Measurements from ENCODE around the gene ASPA.
"Not testable (repeated sequence)": the region's sequence is repeated elsewhere in the genome, so short reads cannot be mapped to it uniquely, and the experiment has no call there.

The ASPA gene

DNA sequence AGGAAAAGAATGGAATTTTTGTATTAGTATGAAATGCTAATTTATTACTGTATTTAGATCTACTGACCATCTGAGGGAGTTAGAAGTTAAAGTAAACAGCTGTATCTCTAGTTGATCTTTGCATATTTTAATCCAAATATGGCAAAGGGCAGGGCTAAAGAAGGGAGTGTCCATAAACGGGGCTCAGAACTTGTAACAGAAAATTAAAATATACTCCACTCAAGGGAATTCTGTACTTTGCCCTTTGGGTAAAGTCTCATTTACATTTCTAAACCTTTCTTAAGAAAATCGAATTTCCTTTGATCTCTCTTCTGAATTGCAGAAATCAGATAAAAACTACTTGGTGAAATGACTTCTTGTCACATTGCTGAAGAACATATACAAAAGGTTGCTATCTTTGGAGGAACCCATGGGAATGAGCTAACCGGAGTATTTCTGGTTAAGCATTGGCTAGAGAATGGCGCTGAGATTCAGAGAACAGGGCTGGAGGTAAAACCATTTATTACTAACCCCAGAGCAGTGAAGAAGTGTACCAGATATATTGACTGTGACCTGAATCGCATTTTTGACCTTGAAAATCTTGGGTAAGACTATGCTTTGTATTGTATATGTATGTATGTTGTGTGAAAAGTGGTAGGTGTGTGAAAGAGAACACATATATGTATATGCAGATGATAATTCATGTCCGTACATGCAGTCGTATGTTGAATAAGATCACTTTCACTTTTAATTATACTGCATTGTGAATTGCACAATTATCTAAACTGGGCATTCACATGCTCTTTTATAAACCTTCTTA, at the start of gene ASPA:
Gene ASPA, plus strand, starts transcription at position 186 of the 799 bp plus-strand sequence. Its CDS starts 163 bp downstream, at position 349.
- DNase-seq: no peak

GRCh38 chr17:3433215-3433614, 42.6 kb upstream of the ASPA start:
- DNase-seq: peak; percentile 2

DNA sequence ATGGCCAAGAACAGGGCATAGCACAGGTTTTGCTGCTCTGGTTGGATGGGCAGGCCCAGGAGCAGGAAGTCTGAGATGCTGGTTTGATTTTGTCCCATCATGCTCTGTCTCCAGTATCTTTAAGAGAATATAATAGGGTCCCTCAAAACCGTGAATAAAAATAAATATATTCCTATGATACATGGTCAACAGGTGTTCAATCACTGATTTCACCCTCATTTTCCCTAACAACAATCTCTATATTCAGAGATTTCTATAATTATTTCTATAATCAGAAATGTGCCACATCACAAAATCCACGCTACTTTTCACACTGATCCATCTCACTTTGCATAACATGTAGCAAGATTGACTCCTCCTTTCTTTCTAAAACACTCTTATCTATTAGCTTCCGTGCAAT, 42.1 kb upstream of the ASPA start, which contains the start of gene OR1E2:
Gene OR1E2, minus strand, starts transcription at position 101 of the 400 bp plus-strand sequence. Its CDS starts 0 bp downstream, at position 101.
- no peak for DNase-seq

DNA sequence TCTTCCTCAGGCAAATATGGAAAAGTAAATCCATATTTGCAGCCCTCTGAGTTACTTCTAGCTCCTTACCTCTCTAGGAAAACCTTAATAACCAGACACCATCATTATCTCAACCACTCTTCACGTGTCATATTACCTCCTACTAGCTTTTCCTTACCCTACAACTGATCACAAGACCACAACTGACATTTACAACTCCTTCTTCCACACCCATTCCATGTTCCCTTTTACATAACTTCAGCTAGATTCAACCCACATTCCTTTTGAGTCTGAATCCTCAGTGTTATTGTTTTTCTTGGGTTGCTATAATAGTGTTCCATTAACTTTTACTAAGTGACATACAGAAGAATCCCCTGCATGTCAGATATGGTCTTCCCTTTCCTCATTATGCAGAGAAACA, 37.4 kb upstream of the ASPA start:
- DNase-seq: no peak

DNA sequence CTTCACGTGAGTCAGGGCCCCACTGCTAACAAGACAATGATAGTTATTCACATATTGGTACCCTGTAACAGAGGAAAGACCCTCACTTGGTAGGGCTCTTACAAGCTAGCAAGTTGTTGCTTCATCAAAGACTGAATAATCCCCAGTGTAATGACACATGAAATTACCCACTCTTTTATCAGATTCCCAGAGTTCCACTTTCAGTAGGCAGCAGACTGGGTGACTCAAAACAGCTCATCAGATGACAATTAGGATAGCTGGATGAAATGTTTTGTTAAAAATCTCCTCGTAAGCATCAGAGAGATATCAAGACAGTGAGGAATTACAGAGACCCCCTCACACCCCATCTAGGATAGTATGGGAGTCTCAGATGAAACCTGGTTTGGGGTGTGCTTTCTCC, 35.3 kb upstream of the ASPA start:
- no peak for DNase-seq

GRCh38 chr17:3447625-3448024, 28.2 kb upstream of the ASPA start:
- no peak for DNase-seq

- DNase-seq: no peak
Measured at GRCh38 chr17:3448059-3448665, 27.6 kb upstream of the ASPA start.

DNA sequence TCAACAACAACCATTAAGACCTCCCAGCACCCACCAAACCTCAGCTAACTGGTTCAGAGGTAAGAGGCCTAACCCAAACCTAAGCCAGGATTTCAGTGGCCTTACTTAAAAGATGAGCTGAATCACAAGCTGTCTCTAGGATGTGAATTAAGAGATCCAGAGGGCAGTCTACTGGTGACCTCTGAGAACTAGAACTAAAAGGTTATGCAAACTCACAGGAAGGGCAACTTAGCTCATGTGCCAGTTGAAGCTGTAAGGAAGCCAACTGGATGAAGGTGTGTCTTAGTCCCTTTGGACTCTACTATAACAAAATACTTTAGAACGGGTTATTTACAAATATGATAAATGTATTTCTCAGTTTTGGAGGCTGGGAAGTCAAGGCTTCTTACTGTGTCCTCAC, 9.4 kb upstream of the ASPA start:
- DNase-seq: not testable (repeated sequence)

- no peak for DNase-seq
Measured at GRCh38 chr17:3469529-3469928, 6.3 kb upstream of the ASPA start.

GRCh38 chr17:3471599-3471998, 4.2 kb upstream of the ASPA start, which contains the start of gene SPATA22:
Gene SPATA22, minus strand, starts transcription at chr17:3471819. Its CDS starts 2,494 bp downstream, at chr17:3469325.
- no peak for DNase-seq

DNA sequence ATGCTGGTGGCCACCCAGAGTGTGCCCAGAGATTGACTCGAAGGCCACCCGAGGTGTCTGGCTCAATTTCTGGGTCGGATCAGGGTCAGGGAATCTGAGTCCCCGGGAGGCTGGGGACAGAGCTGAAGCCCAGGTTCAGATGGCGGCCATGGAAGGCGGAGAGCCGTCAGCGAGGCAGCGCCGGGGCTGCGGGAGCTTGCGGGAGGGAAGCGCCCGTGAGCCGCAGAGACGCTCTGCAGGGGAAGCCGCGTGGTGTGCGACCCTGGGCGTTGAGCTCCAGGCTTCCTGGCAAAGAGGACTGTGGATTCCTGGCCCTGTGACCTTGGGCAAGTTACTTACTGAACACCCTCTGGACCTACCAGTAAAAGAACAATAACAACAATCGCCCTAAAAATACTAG, 3.7 kb upstream of the ASPA start:
- DNase-seq: no peak

DNA sequence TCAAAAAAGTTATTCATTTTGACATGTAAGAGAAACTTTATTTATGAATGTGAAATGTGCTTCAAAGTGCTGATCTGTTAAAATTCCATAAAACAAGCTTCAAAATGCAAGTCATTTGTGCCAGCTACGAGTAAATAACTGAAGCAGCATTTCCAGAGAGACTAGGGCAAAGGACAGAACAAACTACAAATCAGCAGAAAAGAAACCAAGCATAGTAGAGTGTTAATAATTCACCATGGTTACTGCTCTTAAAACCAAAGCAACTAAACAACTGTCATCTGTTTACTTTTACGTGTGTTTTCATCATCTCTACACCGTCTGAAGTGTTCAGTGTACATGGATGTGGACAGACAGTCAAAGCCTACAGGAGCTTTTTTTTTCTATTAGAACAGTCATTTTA, 1.6 kb upstream of the ASPA start:
- DNase-seq: no peak

GRCh38 chr17:3475251-3475685, 529 bp upstream of the ASPA start:
- no peak for DNase-seq

- DNase-seq: no peak
Measured at GRCh38 chr17:3479988-3480387, 4.2 kb downstream of the ASPA start.

DNA sequence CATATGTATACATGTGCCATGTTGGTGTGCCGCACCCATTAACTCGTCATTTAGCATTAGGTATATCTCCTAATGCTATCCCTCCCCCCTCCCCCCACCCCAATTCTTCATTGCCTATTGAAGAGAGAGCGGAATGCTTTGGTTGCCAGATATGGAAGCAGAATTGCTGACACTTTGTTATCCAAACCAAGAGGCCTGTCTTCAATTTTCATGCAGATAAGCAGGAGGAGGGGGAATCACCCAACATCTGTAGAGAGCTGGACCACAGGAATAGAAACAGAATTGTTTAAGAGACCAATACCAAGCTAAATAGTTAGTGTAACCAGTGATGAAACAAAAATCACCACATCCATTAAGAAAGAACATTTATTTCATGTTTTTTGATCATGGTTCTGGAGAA, 7.1 kb downstream of the ASPA start:
- DNase-seq: no peak

- DNase-seq: no peak
Measured at GRCh38 chr17:3485481-3486068, 9.8 kb downstream of the ASPA start.

- no peak for DNase-seq
Measured at GRCh38 chr17:3497101-3497500, 21.3 kb downstream of the ASPA start.

GRCh38 chr17:3501344-3501743, 25.5 kb downstream of the ASPA start:
- no peak for DNase-seq

- no peak for DNase-seq
Measured at GRCh38 chr17:3502466-3502865, 26.7 kb downstream of the ASPA start.

GRCh38 chr17:3503285-3503684, 27.5 kb downstream of the ASPA start:
- no peak for DNase-seq

GRCh38 chr17:3505008-3505407, 29.2 kb downstream of the ASPA start:
- DNase-seq: no peak

DNA sequence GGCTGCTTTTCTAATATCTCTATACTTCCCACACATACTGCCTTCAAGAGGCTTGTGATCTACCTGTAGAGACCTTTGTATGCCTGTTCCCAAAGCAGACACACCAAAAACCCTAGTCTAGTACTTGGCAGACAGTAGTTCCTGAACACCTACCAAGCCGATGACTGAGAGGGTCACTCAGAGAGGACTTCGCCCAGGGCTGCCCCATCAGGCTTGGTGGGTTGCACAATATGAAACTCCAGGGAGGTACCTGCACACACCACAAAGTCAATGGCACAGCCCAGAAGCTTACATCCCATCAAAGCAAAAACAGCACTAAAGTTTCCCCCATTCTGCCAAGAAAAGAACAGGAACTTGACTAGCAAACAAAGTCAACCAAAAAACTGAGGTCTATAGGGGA, 30.3 kb downstream of the ASPA start:
- DNase-seq: no peak

GRCh38 chr17:3507071-3507470, 31.3 kb downstream of the ASPA start:
- no peak for DNase-seq

- DNase-seq: no peak
Measured at GRCh38 chr17:3507869-3508268, 32.1 kb downstream of the ASPA start.
